T-helper 1 cell treated with Interleukin-12 subunit alpha and Interleukin-12 subunit beta and Interleukin-4 antibody, amounts not matched to agents 30 μg/mL and 1 μg/mL, for 36 hours (primary cell): ENCODE results near the gene KREMEN1.

ENCODE experiments used
- H3K27ac Mint-ChIP-seq: one replicate; pipeline ENCODE4 v1.8.0; 2021; ENCODE audit warnings: mild to moderate bottlenecking, mixed read lengths
- H3K27me3 Mint-ChIP-seq: one replicate; pipeline ENCODE4 v1.8.0; 2021; ENCODE audit warnings: low read depth, mixed read lengths
- H3K36me3 Mint-ChIP-seq: one replicate; pipeline ENCODE4 v1.8.0; 2021; ENCODE audit warnings: low read depth, mixed read lengths
- H3K4me1 Mint-ChIP-seq: one replicate; pipeline ENCODE4 v1.8.0; 2021; ENCODE audit warnings: low read depth, mixed read lengths
- H3K4me3 Mint-ChIP-seq: one replicate; pipeline ENCODE4 v1.8.0; 2021; ENCODE audit warnings: mild to moderate bottlenecking, moderate library complexity, mixed read lengths
- H3K9me3 Mint-ChIP-seq: one replicate; pipeline ENCODE4 v1.8.0; 2021; ENCODE audit warnings: mixed read lengths

KREMEN1 gene

DNA sequence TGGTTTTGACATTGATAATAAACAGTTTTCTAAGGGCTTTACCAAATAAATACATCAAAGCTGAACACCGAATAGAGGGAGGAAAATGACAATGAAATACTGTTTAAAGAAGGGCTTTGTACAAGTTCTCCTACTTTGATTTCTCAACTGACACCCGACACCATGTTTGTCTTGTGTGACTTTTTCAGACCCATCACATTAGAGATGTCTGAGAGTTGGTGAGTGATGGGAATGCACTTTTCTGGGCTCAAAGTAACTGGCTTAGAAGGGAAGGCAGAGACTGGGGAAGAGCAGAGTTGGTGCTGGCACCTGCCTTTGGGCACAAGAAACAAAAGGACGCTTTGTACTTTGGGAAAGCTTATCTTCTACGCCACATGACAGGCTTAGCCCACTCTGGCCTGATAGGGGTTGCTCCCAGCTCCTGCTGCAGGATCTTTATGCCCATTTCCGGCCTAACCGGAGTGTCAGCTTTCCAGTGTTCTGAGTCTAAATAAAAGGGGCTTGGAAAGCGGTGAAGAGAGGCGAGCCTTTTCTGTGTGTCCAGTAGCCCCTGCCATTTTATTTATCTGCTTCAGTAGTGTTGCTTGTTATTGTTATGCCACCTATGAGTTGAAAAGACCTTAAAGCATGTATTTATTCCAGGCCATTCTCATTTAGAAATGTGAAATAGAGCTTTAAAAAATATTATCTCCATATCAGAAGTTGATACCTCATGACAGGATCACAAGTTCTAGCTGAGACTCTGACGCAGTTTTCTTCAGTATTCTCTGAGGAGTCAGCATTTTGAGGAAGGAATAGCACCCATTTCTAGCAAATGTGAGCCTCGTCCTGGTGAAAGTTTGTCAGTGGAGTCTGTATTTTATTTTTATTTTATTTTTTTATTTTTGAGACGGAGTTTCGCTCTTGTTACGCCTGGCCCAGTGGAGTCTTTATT is 24.2 kb downstream of the KREMEN1 start:
- Mint-ChIP-seq H3K27ac (no peak overlapping the region), H3K27me3 (peaks cover 2% of the 10 kb centered on the region), H3K4me1 (no peaks in the 10 kb centered on the region), H3K9me3 (no peaks in the 10 kb centered on the region), H3K36me3 (no peaks in the 10 kb centered on the region), H3K4me3 (no peak overlapping the region)

DNA sequence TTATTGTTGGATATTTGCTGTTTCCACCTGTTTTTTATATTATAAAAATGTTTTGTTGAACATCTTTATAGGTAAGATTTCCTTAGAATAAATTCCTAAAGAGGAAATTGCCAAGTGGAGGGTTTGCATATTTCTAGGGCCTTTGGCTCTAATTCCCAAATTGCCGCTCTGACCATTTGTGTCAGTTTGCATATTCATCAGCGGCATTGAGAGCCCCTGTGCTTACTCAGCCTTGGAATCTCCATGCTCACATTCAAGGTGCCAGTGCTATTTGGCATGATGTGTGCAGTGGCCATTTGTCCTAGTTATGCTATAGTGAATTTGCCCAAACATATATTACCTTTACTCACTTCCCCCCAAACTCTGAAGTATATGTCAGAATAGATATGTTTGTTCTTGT is 25.5 kb downstream of the KREMEN1 start:
- Mint-ChIP-seq H3K36me3 (no peaks in the 10 kb centered on the region), H3K9me3 (no peaks in the 10 kb centered on the region), H3K27ac (no peak overlapping the region)

DNA sequence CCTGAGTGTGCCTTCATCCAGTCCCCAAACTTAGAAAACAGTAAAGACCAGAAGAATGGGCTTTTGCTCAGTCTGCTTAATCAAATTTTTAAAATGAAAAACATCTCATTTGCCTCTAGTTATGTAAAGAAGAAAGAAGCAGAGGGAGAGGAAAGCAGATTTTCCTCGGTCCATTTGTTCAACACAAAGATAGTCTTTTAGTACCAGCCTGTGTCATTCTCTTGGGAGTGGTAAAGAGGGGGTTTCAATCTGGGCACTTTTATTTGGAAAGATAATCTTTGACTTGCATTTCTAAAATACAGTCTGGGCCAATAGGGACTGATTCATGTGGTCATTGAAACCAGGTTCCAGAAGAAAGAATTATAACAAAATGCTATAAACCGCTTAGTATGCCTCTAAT is 29.5 kb downstream of the KREMEN1 start:
- H3K27me3 Mint-ChIP-seq, result peaks cover 8% of the 10 kb centered on the region
- no peak overlapping the region for H3K4me3 Mint-ChIP-seq
- H3K36me3 Mint-ChIP-seq, result no peaks in the 10 kb centered on the region
- no peaks in the 10 kb centered on the region for H3K4me1 Mint-ChIP-seq
- H3K27ac Mint-ChIP-seq, result no peak overlapping the region
- H3K9me3 Mint-ChIP-seq, result no peaks in the 10 kb centered on the region

More for the DNA sequence above, 25.5 kb downstream of the KREMEN1 start:
- Mint-ChIP-seq H3K4me1 (no peaks in the 10 kb centered on the region), H3K27me3 (peaks cover 4% of the 10 kb centered on the region), H3K4me3 (no peak overlapping the region)

DNA sequence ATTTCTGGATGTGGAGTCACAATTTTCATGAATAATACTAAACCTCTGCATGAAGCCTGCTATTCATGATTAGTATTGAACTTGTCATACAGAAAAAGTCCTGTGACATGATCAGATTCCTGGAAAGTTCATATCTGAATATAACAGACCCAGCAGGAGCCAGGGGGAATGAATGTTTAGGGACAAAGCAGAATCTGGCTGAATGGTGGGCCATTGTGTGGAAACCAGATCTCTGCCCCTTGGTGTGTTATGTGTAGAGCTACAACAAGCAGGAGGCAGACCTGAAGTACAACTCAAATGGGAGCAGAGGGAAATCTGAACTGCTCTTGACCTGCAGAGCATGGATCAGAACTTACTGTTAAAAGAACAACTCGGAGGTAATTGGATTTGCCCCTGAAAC is 30.3 kb downstream of the KREMEN1 start:
- H3K4me3 Mint-ChIP-seq, result no peak overlapping the region
- H3K9me3 Mint-ChIP-seq, result no peaks in the 10 kb centered on the region
- H3K36me3 Mint-ChIP-seq, result no peaks in the 10 kb centered on the region
- peaks cover 8% of the 10 kb centered on the region for H3K27me3 Mint-ChIP-seq
- no peak overlapping the region for H3K27ac Mint-ChIP-seq
- H3K4me1 Mint-ChIP-seq, result no peaks in the 10 kb centered on the region

DNA sequence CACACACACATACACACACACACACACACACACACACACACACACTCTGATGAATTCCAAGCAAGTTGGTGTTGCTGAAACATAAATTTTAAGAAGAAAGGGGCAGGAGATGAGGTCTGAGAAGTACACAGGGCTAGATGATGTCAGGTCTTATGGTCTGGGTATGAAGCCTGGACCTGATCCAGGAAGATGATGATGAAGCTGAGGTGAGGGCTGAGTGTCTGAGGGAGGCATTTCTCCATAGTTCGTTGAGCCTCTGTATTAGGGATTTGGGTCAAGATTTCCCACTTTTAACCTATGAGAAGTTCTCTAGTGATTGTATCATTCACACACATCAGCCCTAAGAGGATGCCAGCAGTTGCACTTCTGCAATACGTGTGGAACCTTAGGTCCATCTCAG is 32.6 kb downstream of the KREMEN1 start:
- no peaks in the 10 kb centered on the region for H3K4me1 Mint-ChIP-seq
- H3K4me3 Mint-ChIP-seq, result no peak overlapping the region
- H3K27ac Mint-ChIP-seq, result no peak overlapping the region
- no peaks in the 10 kb centered on the region for H3K36me3 Mint-ChIP-seq
- peaks cover 17% of the 10 kb centered on the region for H3K27me3 Mint-ChIP-seq
- no peaks in the 10 kb centered on the region for H3K9me3 Mint-ChIP-seq

DNA sequence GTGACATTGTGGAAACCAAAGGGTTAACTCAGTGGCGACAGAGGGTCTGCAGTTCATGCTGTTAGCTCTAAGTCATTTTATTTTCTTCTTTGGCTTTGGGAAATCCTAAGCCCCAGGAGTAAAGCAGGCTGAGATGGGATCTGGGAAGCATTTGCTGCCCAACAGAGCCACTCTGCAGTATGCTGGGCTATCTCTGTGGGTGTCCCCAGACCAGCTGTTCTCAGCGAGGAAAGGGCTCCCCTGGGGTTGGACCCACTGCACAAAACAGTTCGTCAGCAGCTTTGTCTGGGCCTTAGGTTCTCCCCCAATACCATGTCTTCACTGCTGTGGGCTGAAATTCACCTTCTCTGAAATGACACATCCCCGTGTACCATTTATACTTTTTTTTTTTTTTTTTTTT is 34.0 kb downstream of the KREMEN1 start:
- Mint-ChIP-seq H3K4me3 (no peak overlapping the region), H3K4me1 (no peaks in the 10 kb centered on the region), H3K36me3 (no peaks in the 10 kb centered on the region), H3K9me3 (no peaks in the 10 kb centered on the region), H3K27me3 (peaks cover 21% of the 10 kb centered on the region), H3K27ac (no peak overlapping the region)

DNA sequence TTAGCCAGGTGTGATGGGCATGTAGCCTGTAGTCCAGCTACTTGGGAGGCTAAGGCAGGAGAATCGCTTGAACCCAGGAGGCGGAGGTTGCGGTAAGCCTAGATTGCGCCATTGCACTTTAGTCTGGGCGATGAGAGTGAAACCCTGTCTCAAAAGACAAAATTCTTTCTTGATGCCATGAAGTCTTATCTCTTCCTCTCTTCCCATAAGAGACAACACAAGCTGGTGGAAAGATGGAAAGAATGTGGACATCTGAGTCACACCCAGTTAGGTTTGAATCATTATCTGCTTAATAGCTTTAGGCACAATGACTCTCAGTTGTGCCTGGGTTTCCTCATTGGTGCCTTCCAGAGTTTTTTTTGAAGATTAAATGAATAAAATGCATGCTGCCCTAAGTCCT is 35.3 kb downstream of the KREMEN1 start:
- Mint-ChIP-seq H3K27me3 (peaks cover 20% of the 10 kb centered on the region), H3K27ac (no peak overlapping the region), H3K9me3 (no peaks in the 10 kb centered on the region), H3K36me3 (no peaks in the 10 kb centered on the region), H3K4me3 (no peak overlapping the region), H3K4me1 (no peaks in the 10 kb centered on the region)

DNA sequence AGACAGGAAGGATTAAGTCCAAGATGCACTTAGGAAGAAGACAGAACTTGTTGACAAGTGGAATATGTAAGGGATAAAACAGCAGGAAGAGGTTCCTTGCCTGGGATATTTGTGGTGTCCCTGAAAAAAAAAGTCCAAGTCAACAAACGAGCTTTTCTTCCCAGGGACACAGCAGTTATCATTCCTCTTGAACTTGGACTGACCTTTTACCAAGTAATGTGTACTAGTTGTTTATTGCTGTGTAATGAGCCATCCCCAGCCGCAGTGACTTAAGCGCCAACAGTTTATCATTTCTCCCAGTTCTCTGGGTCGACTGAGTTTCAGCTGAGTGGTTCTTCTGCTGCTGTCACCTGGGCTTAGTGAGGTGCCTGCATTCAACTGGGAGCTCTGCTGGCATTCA is 37.0 kb downstream of the KREMEN1 start:
- no peaks in the 10 kb centered on the region for H3K4me1 Mint-ChIP-seq
- H3K9me3 Mint-ChIP-seq, result no peaks in the 10 kb centered on the region
- H3K4me3 Mint-ChIP-seq, result no peak overlapping the region
- H3K27me3 Mint-ChIP-seq, result peaks cover 29% of the 10 kb centered on the region
- no peaks in the 10 kb centered on the region for H3K36me3 Mint-ChIP-seq
- no peak overlapping the region for H3K27ac Mint-ChIP-seq

DNA sequence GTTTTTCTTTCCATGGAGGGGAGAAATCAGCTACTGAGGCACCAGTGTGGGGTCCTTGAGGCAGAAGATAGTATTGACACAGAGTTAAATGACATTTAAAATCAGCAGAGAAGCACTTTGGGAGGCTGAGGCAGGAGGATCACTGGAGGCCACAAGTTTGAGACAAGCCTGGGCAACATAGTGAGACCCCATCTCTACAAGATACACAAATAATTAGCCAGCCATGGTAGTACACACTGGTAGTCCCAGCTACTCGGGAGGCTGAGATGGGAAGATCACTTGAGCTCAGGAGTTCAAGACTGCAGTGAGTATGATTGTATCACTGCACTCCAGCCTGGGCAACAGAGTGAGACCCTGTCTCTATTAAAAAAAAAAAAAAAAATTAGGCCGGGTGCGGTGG is 38.1 kb downstream of the KREMEN1 start:
- no peaks in the 10 kb centered on the region for H3K36me3 Mint-ChIP-seq
- no peaks in the 10 kb centered on the region for H3K9me3 Mint-ChIP-seq
- H3K4me3 Mint-ChIP-seq, result no peak overlapping the region
- H3K4me1 Mint-ChIP-seq, result no peaks in the 10 kb centered on the region
- H3K27ac Mint-ChIP-seq, result no peak overlapping the region
- H3K27me3 Mint-ChIP-seq, result peaks cover 36% of the 10 kb centered on the region

DNA sequence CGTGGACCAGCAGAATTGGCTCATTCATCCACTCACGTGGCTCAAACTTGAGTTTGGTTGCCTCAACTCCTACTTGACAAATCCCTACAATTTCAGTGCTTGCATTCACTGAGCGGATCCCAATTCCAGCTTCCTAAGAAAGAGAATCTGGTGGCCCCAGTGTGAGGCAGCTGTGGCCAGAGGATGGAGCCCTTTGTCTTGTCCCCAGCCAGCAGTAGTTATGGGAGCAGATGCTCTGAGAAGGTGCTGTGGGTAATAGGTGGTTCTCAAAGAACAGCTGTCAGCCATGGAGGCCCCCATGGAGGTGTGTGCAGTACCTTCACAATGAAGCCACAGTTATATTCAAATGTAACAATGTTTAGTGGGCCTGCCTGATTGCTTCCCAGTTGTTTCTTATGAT is 39.3 kb downstream of the KREMEN1 start:
- Mint-ChIP-seq H3K4me3 (no peak overlapping the region), H3K36me3 (no peaks in the 10 kb centered on the region), H3K4me1 (no peaks in the 10 kb centered on the region), H3K27me3 (peaks cover 37% of the 10 kb centered on the region), H3K9me3 (no peaks in the 10 kb centered on the region), H3K27ac (no peak overlapping the region)

DNA sequence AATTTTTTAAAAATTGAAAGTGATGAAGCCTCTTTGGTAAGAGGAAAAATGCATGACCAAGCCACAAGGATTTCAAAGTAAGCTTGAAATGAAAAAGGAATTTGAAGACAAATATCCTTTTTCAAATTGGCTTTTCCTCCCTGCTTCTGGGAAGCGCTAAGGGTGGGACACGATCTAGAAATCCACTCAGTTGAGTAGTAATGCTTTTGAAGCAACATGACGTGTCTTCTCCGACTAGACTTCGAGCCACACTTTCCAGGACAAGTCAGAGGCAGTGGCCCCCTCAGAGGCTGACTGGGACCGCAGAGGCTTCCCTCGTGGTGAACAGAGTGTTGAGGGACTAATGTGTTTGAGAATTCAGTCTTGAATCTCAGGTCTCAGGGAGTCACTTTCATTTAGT is 39.8 kb downstream of the KREMEN1 start:
- Mint-ChIP-seq H3K27ac (no peak overlapping the region), H3K4me3 (no peak overlapping the region), H3K27me3 (peaks cover 37% of the 10 kb centered on the region)

DNA sequence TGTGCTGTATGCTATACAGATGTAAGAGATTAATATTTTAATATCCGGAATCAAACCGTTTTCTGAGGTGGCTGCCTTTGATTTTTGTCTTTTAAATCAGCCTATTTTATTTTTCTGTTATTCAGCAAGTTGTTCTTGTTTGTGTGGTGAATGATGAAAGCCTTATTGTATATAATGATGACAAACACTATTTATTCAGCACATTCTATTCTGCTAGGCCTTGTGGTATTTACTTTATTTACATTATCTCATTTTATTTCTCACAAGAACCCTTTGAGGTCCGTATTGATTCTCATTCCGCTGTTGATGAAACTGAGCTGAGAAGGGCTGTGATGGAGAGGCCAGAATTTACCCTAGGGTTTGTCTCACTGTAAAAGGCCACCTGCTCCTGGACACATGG is 40.5 kb downstream of the KREMEN1 start:
- Mint-ChIP-seq H3K27me3 (peaks cover 42% of the 10 kb centered on the region), H3K4me3 (no peak overlapping the region), H3K9me3 (peaks cover 6% of the 10 kb centered on the region), H3K36me3 (no peaks in the 10 kb centered on the region), H3K4me1 (no peaks in the 10 kb centered on the region), H3K27ac (no peak overlapping the region)

More for the DNA sequence above, 39.8 kb downstream of the KREMEN1 start:
- H3K9me3 Mint-ChIP-seq, result peaks cover under 1% of the 10 kb centered on the region
- no peaks in the 10 kb centered on the region for H3K4me1 Mint-ChIP-seq
- H3K36me3 Mint-ChIP-seq, result no peaks in the 10 kb centered on the region

DNA sequence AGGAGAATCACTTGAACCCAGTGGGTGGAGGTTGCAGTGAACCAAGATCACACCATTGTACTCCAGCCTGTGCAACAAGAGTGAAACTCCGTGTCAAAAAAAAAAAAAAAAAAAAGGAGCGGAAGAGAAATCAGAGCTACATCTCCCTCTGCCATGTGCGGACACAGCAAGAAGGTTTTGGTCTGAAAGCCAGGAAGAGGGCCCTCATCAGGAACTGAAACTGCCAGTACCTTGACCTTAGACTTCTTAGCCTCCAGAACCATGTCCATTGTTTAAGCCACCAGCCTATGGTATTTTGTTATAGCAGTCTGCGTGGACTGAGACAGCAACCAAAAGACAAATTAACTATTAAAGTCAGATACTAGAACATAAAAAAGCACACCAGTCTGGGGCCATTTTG is 41.6 kb downstream of the KREMEN1 start:
- Mint-ChIP-seq H3K36me3 (no peaks in the 10 kb centered on the region), H3K4me3 (no peak overlapping the region), H3K27me3 (peaks cover 45% of the 10 kb centered on the region), H3K9me3 (peaks cover 6% of the 10 kb centered on the region), H3K27ac (no peak overlapping the region), H3K4me1 (no peaks in the 10 kb centered on the region)

DNA sequence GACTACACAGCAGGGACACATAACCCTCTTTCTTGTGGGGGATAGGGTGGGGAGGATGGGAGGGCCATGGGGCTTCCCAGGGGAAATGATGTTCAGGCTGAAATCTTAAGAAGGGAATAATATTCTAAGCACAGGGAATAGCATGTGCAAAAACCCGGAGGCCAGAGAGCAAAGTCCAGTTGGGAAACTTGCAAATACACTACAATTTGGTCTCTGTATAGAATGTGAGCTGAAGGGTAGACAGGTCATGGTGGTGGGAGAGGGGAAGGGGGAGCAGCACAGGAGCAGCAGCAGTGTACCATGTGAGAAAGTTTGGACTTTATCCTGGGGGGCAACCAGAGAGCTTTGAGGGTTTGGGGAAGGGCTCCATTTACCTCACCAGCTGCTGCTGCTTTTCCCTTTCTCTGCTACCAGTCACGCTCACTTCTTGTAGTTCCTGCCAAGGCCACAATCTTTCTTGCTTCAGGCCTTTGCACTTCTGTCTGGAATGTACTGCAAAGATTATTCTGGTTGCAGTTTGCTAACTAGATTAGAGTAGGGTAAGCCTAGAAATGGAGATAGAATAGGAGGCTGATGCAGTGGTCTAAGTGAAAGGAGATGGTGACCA is 43.0 kb downstream of the KREMEN1 start:
- no peak overlapping the region for H3K27ac Mint-ChIP-seq
- H3K4me1 Mint-ChIP-seq, result no peaks in the 10 kb centered on the region
- H3K4me3 Mint-ChIP-seq, result no peak overlapping the region
- no peaks in the 10 kb centered on the region for H3K36me3 Mint-ChIP-seq
- peaks cover 44% of the 10 kb centered on the region for H3K27me3 Mint-ChIP-seq
- H3K9me3 Mint-ChIP-seq, result peaks cover 10% of the 10 kb centered on the region

DNA sequence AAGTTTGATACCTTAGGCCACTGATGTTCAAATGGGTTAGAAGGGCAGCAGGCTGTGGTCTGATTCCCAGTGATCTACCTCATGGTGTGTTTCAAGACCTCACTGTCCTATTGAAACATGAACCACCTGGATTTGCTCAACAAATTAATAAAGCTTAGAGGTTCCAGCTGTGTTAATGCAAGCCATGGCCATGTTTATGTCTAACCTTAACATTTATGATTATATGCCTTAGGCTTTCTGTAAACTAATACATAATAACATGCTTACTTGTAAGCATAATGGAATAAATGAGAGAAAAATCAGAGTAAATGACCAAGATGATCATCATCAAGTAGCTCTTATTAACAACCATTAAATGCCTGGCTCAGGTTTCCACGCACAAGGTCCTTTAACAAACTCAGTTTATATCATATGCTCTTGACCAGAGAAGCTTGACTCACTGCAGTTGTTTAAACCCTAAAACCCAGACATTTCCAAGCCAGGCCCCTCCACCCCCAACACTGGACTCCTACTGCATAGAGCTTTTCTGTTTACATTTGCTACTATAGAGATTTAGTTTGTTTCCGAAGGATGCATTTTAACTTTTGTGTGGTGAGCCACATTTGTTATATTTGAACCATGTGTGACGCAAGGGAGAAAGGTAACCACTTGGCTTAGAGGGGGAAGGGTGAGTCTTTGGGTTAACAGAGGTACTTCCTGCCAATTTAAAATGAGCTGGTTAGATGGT is 43.7 kb downstream of the KREMEN1 start:
- Mint-ChIP-seq H3K27me3 (peaks cover 44% of the 10 kb centered on the region), H3K27ac (no peak overlapping the region), H3K36me3 (no peaks in the 10 kb centered on the region), H3K4me3 (no peak overlapping the region), H3K4me1 (no peaks in the 10 kb centered on the region), H3K9me3 (peaks cover 10% of the 10 kb centered on the region)
